HG02943 (cell line): Measurements from ENCODE around the gene SULT1A2.
"Not testable (repeated sequence)": the region's sequence is repeated elsewhere in the genome, so short reads cannot be mapped to it uniquely, and the experiment has no call there.

ENCODE experiments used
- ATAC-seq: cut with Tn5 transposase; IDR thresholded peaks from one replicate; pipeline ENCODE4 v1.9.1; 2021; ENCODE audit warnings: mild to moderate bottlenecking, low read depth, moderate library complexity; ENCODE audit not compliant: unreplicated experiment

The SULT1A2 gene

GRCh38 chr16:28592511-28592910 lies 4.3 kb downstream of the SULT1A2 start:
- no peak for ATAC-seq

- ATAC-seq = no peak
These were observed 5.5 kb downstream of the SULT1A2 start for GRCh38 chr16:28591355-28591754.

GRCh38 chr16:28590384-28591340 lies 6.2 kb downstream of the SULT1A2 start:
- ATAC-seq = no peak

- no peak for ATAC-seq
These were observed 6.9 kb downstream of the SULT1A2 start for GRCh38 chr16:28589930-28590329.

- no peak for ATAC-seq
These were observed 7.8 kb downstream of the SULT1A2 start for GRCh38 chr16:28589069-28589468.

- no peak for ATAC-seq
These were observed 9.5 kb downstream of the SULT1A2 start for GRCh38 chr16:28587386-28587785.

GRCh38 chr16:28586466-28586865 lies 10.4 kb downstream of the SULT1A2 start:
- no peak for ATAC-seq

GRCh38 chr16:28585674-28586073 lies 11.2 kb downstream of the SULT1A2 start:
- no peak for ATAC-seq

GRCh38 chr16:28580726-28581315 lies 16.0 kb downstream of the SULT1A2 start:
- ATAC-seq = no peak

GRCh38 chr16:28575446-28576109 lies 21.3 kb downstream of the SULT1A2 start:
- no peak for ATAC-seq

GRCh38 chr16:28574925-28575324 lies 21.9 kb downstream of the SULT1A2 start:
- ATAC-seq = no peak

- ATAC-seq = no peak
These were observed 22.8 kb downstream of the SULT1A2 start for GRCh38 chr16:28573738-28574718.

GRCh38 chr16:28572696-28573510 lies 23.9 kb downstream of the SULT1A2 start:
- no peak for ATAC-seq

GRCh38 chr16:28569968-28570752 lies 26.7 kb downstream of the SULT1A2 start:
- ATAC-seq = no peak

GRCh38 chr16:28569021-28569420 lies 27.8 kb downstream of the SULT1A2 start:
- ATAC-seq = no peak

GRCh38 chr16:28567292-28567691 lies 29.6 kb downstream of the SULT1A2 start:
- no peak for ATAC-seq

GRCh38 chr16:28566233-28566925 lies 30.5 kb downstream of the SULT1A2 start:
- not testable (repeated sequence) for ATAC-seq

GRCh38 chr16:28563218-28563617 lies 33.6 kb downstream of the SULT1A2 start:
- ATAC-seq = no peak
